Mucosa of rectum (tissue), 2 donors: ENCODE data around the gene TRIL.

Experiments
- H3K27ac ChIP-seq, 2 donors: one replicate each; pipeline ENCODE4 v1.7.0; 2013; ENCODE audit warnings: inconsistent platforms in 2 of 2, low read depth in 2 of 2, low read length in 2 of 2
- H3K27me3 ChIP-seq, 2 donors: one replicate each; pipeline ENCODE4 v1.7.0; 2013; ENCODE audit warnings: low read length in 2 of 2; ENCODE audit not compliant: control insufficient read depth in 2 of 2, insufficient read depth in 2 of 2
- H3K36me3 ChIP-seq, 2 donors: one replicate each; pipeline ENCODE4 v1.7.0; 2013; ENCODE audit warnings: low read length in 2 of 2; ENCODE audit not compliant: control insufficient read depth in 2 of 2, insufficient read depth in 2 of 2
- H3K4me1 ChIP-seq, 2 donors: one replicate each; pipeline ENCODE4 v1.7.0; 2013; ENCODE audit warnings: low read length in 2 of 2, mild to moderate bottlenecking in 1 of 2; ENCODE audit not compliant: control insufficient read depth in 2 of 2, insufficient read depth in 2 of 2
- H3K4me3 ChIP-seq, 2 donors: one replicate each; pipeline ENCODE4 v1.7.0; 2013; ENCODE audit warnings: low read length in 2 of 2
- H3K9ac ChIP-seq, 2 donors: one replicate each; pipeline ENCODE4 v1.7.0; 2013; ENCODE audit warnings: low read length in 2 of 2, low read depth in 1 of 2, mild to moderate bottlenecking in 1 of 2
- H3K9me3 ChIP-seq, 2 donors: one replicate each; pipeline ENCODE4 v1.7.0; 2013; ENCODE audit warnings: low read length in 2 of 2; ENCODE audit not compliant: control insufficient read depth in 2 of 2
- donor health status: healthy.
- donor health status: Normal muscosa, but diverticular disease.

TRIL gene

DNA sequence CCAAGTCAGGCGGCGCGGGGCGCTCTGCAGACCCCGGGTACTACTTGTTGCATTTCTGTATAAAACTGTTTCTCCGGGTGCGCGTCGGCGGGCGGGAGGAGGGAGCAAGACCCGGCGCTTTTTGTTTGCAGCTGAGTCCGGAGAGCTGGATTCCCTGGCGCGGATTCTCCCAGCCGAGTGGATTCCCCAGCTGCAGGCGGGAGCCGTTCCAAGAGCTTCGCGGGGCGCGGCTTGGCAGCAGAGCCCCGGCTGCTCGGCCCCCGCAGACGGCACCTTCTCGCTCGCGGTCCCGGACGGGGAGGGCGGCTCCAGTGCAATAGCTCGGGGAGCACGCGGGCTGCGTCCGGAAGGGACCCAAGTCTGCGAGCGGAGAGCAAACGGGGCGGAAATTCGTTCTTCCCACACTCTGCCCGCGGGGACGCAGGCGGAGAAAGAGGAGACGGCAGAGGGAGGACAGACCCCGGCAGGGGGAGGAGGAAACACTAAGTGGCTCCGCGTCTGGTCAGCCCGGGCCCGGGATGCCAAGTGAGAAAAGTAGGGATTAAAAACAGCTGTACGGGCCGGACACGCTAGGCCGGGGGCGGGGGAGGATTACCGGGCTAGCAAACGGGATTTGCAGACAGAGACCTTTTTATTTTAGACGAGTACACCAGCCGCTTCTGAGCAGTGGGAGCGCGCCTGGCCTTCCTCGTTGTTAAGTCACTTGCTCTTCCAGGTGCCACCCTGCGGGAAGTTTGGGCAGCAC is at the start of gene TRIL:
TSS of gene TRIL (minus strand) at position 96 of the 745 bp plus-strand sequence. CDS start 284 bp downstream, outside the sequence.
- Histone ChIP-seq H3K27me3 (peaks cover 15% of the 10 kb centered on the region in 2 donors), H3K9me3 (no peaks in the 10 kb centered on the region), H3K36me3 (no peaks in the 10 kb centered on the region), H3K4me3 (peak within 1 kb of the TSS; percentile 66 to 77), H3K9ac (peak within 1 kb of the TSS; percentile 17 to 76), H3K4me1 (peaks cover 18 to 30% of the 10 kb centered on the region in 2 donors), H3K27ac (peak within 1 kb of the TSS; percentile 21 to 61)

GRCh38 chr7:29007127-29007526 is 49.0 kb upstream of the TRIL start:
- Histone ChIP-seq H3K9me3 (no peaks in the 10 kb centered on the region), H3K4me1 (no peaks in the 10 kb centered on the region), H3K9ac (no peak overlapping the region), H3K27me3 (no peaks in the 10 kb centered on the region), H3K27ac (no peak overlapping the region), H3K4me3 (no peak overlapping the region), H3K36me3 (no peaks in the 10 kb centered on the region)

- Histone ChIP-seq H3K9me3 (no peaks in the 10 kb centered on the region), H3K27ac (no peak overlapping the region), H3K4me3 (no peak overlapping the region), H3K27me3 (no peaks in the 10 kb centered on the region), H3K9ac (no peak overlapping the region), H3K4me1 (no peaks in the 10 kb centered on the region), H3K36me3 (no peaks in the 10 kb centered on the region)
Observed at GRCh38 chr7:29005829-29006228, 47.7 kb upstream of the TRIL start.

DNA sequence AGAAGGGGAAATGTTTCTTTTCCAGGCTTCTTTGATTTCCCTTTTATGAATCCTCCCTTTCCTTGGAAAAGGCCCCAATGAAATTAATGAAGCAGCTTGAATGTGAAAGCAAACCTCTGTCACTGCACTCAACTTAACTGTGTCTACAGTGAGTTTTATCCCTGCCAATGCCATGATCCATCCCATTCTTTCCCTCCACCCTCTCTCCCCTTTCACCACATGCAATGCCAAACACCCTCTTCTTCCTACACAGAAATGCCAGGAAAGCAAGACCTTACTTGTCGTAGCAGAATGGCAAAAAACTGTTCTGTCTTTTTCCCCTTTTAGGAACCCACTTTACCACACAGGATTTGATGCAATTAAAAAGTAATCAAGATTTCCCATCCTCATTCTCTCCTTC is 47.3 kb upstream of the TRIL start:
- Histone ChIP-seq H3K9ac (no peak overlapping the region), H3K36me3 (no peaks in the 10 kb centered on the region), H3K27ac (no peak overlapping the region), H3K27me3 (no peaks in the 10 kb centered on the region), H3K4me3 (no peak overlapping the region), H3K4me1 (no peaks in the 10 kb centered on the region), H3K9me3 (no peaks in the 10 kb centered on the region)

DNA sequence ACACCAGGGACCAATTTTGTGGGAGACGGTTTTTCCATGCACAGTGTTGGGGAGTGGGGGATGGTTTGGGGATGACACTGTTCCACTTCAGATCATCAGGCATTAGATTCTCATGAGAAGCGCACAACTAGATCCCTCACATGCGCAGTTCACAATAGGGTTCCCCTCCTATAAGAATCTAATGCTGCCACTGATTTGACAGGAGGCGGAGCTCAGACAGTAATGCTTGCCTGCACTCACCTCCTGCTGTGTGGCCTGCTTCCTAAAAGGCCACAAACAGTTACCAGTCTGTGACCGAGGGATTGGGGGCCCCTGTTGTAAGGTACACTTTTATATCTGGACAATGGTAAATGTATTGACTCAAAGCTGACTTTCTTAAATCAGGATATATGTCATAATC is 45.6 kb upstream of the TRIL start:
- no peaks in the 10 kb centered on the region for H3K36me3 ChIP-seq
- H3K9me3 ChIP-seq: no peaks in the 10 kb centered on the region
- H3K4me3 ChIP-seq: no peak overlapping the region
- H3K27ac ChIP-seq: no peak overlapping the region
- no peaks in the 10 kb centered on the region for H3K27me3 ChIP-seq
- no peaks in the 10 kb centered on the region for H3K4me1 ChIP-seq
- no peak overlapping the region for H3K9ac ChIP-seq

DNA sequence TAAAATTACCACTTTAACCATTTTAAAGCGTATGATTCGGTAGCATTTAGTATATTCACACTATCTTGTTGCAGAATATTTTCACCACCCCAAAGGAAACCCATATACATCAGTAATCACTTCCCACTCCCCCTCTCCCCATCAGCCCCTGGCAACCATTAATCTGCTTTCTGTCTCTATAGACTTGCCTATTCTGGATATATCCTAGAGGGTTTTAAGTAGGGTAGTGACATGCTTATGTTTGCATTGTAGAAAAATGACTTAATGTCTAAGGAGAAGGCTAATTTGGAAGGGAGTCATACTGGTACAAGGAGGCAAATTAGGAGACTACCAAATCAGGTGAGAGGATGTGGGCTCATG is 42.6 kb upstream of the TRIL start:
- Histone ChIP-seq H3K4me1 (no peaks in the 10 kb centered on the region), H3K9me3 (no peaks in the 10 kb centered on the region), H3K36me3 (no peaks in the 10 kb centered on the region), H3K4me3 (no peak overlapping the region), H3K27ac (no peak overlapping the region), H3K27me3 (no peaks in the 10 kb centered on the region), H3K9ac (no peak overlapping the region)

DNA sequence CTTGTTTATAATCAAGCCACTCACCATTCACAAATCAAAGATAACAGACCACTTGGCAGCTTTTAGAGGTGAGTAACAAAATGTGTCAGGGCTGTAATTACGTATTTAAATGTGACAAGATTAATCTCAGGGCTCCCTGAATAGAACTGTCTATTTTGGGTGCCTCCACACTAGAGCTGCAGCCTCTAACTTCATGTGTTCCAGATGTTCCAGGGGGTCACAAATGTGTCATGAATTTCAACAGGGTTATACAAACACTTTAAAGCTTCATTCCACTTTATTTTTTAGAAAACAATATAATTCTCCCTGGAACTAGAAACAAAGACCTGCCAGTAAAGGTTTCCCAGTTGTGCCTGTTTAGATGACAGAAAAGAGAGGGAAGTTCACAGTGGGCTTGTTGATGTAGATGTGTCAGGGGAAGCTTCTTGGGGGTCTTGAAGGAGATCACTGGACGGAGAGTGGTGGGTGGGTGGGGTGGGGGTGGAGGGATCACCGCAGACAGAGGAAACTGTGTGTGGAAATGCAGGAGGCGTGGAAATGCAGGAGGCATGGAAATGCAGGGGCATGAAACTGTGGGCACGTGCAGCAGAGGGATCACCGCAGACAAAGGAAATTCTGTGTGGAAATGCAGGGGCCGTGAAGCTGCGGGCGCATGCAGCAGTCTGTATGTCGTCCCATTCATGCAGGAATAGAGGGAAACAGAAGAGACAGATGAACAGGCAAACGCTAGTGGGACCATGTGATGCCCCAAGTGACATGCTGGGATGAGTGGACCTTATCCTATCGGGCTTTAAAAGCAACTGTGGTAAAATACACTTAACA is 42.0 kb upstream of the TRIL start:
- Histone ChIP-seq H3K9me3 (no peaks in the 10 kb centered on the region), H3K9ac (no peak overlapping the region), H3K4me1 (no peaks in the 10 kb centered on the region), H3K27me3 (no peaks in the 10 kb centered on the region), H3K36me3 (no peaks in the 10 kb centered on the region), H3K27ac (no peak overlapping the region), H3K4me3 (no peak overlapping the region)

DNA sequence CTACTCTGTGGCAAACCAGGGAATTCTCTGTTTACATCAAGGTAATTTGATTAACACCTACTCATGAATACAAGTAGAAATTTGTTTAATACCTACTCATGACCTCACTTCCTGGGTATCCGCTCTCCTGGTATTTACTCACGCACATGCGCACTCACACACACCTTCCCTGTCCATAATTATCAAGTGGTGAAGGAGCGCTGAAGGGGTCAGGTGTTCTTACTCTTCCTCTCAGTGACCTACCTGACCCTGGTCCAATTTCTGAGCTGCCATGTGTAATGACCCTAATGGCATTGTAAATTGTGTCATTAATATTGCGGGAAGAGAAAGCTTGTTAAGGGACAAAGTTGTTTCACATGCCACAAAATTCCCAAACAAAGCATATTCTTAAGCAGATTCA is 41.3 kb upstream of the TRIL start:
- no peak overlapping the region for H3K4me3 ChIP-seq
- no peaks in the 10 kb centered on the region for H3K36me3 ChIP-seq
- H3K4me1 ChIP-seq: no peaks in the 10 kb centered on the region
- H3K27me3 ChIP-seq: no peaks in the 10 kb centered on the region
- no peak overlapping the region for H3K9ac ChIP-seq
- no peak overlapping the region for H3K27ac ChIP-seq
- no peaks in the 10 kb centered on the region for H3K9me3 ChIP-seq

DNA sequence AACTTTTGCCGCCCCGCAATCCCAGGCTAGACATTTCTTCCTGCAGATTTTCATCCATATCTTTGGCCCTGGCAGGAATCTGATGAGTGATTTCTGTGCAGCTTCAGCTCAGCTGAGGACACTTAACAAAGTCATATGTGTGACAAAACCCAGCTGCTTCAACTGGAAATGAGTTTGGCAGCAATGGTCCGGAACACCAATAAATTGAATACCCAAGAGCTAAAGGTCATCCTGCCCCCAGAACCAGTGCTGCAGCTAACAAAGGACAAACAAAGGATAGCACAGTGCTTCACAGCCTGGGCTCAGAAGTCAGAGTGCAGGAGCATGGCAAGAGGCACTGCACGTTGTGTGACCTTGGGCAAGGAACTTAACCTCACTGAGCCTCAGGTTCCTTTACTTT is 40.0 kb upstream of the TRIL start:
- Histone ChIP-seq H3K27ac (no peak overlapping the region), H3K9me3 (no peaks in the 10 kb centered on the region), H3K27me3 (no peaks in the 10 kb centered on the region), H3K36me3 (no peaks in the 10 kb centered on the region), H3K4me3 (no peak overlapping the region), H3K4me1 (no peaks in the 10 kb centered on the region), H3K9ac (no peak overlapping the region)

GRCh38 chr7:28996836-28997235 is 38.7 kb upstream of the TRIL start:
- no peaks in the 10 kb centered on the region for H3K36me3 ChIP-seq
- no peak overlapping the region for H3K27ac ChIP-seq
- no peak overlapping the region for H3K4me3 ChIP-seq
- H3K9ac ChIP-seq: no peak overlapping the region
- H3K27me3 ChIP-seq: no peaks in the 10 kb centered on the region
- no peaks in the 10 kb centered on the region for H3K9me3 ChIP-seq
- H3K4me1 ChIP-seq: no peaks in the 10 kb centered on the region
